Effector CD4-positive, alpha-beta T cell (primary cell): ENCODE data around the gene CEP164.

Source experiments
- DNase-seq: peaks from one replicate; pipeline ENCODE4 v3.0.0-alpha.2; 2020
- total RNA-seq: gene quantifications from one replicate; lab custom pipeline; 2026; lab: John Stamatoyannopoulos, UW

The CEP164 gene
- 103 reads per million, percentile 83 among the genes with 10 or more reads in this experiment for total RNA-seq

DNA sequence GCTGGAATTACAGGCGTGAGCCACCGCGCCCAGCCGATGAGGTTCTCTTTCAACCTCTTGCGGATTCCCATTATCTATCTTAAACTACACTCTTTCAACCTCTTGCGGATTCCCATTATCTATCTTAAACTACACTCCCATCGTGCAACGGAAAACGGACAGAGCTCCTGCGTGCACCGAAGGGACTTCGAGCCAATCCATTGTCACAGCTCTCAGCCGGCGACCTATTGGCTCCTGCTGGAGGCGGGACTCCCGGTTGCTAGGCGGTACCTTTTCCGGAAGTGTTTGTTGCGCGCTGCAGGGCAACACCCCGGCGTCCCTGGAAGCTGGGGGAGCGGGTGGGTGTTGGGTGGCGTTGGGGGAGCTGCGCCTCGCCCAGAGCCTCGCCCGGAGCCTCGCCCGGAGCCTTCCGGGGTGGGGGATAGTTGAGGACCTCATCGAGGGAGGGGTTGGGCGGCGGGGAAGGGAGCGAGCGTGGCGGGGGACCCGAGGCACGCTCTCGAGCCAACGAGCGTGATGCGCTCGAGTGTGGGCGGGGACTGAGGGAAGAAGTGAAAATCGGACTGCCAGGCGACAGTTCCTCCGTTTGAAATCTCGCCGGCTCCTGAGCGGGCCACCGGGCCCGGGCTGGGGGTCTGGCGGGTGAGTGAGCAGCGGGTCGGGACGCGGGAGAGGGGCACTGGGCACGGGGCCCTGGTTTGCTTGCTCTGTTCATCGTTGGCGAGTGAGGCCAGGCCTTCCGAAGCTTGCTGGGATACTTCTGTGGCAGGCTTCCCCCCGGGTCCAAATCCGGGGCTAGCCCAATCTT, at the start of gene CEP164:
TSS of gene CEP164 (plus strand) at position 288 of the 808 bp plus-strand sequence. CDS start 10,733 bp downstream, outside the sequence.
- DNase-seq: peak; percentile 92

DNA sequence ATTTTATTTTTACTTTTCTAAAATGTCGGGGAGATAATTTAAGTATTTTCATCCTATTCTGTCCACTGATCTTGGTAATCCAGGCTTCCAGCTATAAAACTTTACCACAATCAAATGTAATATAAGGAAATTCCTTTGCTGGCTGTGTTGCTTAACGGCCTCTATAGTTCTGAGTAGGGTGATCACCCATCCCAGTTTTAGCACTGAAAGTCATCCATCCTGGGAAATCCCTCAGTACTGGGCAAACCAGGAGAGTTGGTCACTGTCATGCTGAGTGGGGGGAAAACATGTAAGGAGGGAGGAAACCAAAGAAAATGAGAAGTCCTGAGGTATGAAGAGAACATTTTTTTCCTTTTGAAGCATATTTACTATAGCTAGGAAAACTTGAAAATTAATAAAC, 49.3 kb upstream of the CEP164 start:
- no peak for DNase-seq

DNA sequence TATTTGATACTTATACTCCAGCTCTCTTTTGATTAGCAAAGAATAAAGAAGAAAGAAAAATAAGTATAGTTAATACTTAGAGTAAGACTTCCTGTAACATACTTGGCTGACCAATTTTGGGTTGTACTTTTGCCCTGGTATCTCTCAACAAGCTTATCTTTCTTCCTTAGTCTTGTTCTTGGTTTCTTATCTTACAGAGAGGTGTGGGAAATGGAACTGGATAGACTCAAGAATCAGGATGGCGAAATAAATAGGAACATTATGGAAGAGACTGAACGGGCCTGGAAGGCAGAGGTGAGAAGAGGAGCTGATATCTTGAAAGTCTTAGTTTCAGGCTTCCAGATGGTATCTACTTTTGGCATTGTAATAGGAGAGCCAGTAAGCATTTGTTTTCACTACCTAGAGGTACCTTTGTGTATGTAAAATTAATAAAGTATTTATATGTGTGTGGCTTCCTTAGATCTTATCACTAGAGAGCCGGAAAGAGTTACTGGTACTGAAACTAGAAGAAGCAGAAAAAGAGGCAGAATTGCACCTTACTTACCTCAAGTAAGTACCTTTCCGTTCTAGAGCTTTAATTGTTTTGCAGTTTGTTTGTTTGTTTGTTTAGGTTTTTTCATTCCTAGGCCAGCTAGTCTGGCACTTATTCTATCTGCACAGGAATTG, 47.8 kb upstream of the CEP164 start:
- no peak for DNase-seq

DNA sequence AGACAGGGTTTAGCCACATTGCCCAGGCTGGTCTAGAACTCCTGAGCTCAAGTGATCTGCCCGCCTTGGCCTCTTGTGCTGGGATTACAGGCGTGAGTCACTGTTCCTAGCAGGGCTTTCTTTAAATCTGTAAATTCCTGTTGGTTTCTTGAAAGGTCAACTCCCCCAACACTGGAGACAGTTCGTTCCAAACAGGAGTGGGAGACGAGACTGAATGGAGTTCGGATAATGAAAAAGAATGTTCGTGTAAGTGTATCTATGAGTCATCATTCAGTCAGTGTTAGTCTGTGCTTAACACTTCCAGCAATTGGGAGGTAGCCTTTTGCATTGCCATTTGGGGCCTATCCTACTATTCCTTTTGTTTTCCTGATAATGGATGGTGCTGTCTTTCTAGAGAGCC, 46.5 kb upstream of the CEP164 start:
- no peak for DNase-seq

DNA sequence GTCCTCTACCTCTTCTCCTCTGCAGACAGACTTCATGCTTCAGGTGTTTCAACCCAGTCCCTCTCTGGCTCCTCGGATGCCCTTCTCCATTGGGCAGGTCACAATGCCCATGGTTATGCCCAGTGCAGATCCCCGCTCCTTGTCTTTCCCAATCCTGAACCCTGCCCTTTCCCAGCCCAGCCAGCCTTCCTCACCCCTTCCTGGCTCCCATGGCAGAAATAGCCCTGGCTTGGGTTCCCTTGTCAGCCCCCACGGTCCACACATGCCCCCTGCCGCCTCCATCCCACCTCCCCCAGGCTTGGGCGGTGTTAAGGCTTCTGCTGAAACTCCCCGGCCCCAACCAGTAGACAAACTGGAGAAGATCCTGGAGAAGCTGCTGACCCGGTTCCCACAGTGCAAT, 45.8 kb upstream of the CEP164 start:
- DNase-seq: no peak

DNA sequence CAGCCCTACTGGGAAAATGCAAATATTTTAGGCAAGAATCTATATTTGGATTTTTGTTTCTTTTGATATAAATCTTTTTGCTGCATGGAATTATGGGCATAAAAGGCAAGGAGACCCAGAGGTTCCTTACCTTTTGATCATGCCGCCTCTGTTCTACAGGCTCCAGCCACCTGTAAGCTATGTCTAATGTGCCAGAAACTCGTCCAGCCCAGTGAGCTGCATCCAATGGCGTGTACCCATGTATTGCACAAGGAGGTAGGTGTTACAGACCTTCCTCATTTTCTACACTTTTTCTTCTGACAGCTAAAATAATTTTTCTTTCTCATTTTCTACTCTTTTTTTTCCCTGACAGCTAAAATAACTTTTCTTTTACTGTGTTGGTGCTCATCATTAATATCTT, 44.7 kb upstream of the CEP164 start:
- DNase-seq: no peak

DNA sequence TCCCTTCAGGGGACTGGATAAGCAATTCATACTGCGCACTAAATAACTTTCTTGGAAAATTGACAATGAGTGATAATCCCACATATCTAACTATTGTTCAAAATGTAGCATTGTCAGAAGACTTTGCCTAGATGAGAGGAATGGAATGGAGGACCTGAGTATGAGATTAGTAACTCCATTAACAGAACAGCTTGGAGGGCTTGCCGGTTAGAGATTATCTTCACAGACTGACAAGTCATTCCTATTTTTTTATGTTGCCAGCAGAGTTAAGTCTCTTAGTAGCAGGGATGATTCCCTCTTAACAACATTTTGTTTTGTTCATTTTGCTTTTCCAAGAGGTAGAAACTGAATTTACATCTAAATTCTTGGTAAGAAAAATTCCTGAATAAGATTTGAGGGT, 43.6 kb upstream of the CEP164 start:
- DNase-seq: no peak

DNA sequence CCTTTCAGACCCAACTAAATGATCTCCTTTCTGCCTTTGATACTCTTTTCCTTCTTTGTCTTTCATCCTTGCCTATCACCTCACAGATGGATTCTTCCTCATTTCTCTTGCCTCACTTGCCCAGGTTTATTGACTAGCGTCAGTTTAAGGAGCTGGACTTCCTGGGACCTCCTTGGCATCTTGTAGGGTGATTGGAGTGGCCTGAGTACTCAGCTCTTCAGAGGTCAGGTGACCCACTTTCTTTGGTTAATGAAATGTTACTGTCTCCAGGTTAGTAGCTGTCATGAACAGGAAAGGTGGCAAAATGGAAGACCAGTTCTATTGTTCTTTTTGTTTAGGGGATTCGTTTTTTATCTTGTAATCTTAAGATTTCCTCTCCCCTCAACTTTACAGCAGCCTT, 41.1 kb upstream of the CEP164 start:
- no peak for DNase-seq

DNA sequence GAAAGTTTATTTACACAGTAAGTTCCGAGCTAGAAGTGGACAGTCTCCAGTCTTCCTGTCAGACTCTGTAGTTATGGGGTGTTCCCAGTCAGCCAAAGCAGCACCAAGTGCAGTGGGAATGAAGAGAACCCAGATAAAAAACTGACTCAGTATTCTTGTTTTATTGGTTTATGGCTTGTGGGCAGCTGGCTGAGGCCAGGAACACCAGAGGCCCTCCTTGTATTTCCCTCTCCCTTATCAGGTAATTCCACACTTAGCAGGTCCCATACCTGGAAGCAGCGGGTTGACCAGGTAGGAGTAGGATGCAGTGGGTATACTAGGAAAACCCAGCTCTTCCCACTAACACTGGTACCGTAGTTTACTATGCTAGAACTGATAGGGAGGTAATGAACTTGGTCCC, 40.0 kb upstream of the CEP164 start:
- DNase-seq: no peak

DNA sequence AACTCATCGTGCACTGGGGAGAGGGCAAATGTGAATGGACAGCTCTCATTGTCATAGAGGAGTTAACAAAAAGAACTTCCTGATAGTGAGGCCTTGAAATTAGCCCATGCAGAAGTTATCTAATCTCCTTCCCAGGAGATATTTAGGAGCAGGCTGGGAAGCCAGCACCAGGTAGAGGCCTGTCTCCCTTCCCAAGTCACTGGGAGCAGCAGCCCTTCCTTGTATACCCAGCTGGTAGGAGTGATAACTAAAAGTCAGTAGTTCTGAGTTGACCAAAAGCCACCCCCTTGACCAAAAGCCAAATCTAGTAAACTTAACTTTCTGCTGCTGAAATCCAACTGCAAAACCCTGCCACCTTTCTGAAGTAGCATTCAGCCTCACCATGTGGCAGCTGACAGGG, 37.9 kb upstream of the CEP164 start:
- no peak for DNase-seq

DNA sequence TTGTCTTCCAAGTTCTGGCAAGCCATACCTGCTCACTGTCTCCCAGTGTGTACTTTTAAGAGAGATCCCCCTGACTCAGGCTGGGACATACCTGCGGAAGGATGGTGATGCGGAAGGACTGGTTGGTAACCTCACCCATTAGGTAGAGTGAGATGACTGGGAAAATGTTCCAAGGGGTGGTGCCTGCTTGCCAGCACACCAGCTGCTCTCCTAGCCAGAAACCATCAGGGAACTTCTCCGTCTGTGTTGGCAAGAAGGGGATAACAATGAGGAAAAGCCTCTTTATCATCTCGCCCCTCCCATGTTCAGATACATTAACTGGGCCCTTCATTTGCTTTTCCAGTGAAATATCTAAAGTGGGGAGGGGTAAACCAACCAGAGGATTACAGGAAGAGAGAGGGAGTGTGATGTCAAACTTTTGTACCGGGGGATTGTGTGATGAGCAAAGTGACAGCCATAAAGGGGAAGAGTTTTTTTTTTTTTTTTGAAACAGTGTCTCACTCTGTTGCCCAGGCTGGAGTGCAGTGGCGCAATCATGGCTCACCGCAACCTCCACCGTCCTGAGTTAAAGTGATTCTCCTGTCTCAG, 36.8 kb upstream of the CEP164 start, which contains the start of gene BACE1-AS:
TSS of gene BACE1-AS (plus strand) at position 538 of the 588 bp plus-strand sequence.
- no peak for DNase-seq

DNA sequence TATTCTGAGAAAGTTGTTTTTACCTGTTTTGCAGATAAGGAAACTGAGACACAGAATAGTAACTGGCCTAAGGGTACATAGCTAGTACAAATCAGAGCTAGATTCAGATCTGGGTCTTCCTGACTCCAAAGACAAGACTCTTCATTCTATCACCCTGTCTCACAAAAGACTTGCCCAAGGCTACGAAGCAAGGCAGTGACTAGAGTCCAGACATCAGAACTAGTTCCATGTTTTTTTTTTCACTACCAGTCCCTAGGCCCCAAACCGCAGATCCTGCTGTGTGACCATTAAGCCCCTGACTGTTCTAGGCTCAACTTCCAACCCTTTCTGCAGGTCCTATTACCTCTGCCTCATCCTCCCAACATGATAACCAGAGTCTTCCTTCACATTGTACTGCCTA, 35.0 kb upstream of the CEP164 start:
- DNase-seq: no peak

DNA sequence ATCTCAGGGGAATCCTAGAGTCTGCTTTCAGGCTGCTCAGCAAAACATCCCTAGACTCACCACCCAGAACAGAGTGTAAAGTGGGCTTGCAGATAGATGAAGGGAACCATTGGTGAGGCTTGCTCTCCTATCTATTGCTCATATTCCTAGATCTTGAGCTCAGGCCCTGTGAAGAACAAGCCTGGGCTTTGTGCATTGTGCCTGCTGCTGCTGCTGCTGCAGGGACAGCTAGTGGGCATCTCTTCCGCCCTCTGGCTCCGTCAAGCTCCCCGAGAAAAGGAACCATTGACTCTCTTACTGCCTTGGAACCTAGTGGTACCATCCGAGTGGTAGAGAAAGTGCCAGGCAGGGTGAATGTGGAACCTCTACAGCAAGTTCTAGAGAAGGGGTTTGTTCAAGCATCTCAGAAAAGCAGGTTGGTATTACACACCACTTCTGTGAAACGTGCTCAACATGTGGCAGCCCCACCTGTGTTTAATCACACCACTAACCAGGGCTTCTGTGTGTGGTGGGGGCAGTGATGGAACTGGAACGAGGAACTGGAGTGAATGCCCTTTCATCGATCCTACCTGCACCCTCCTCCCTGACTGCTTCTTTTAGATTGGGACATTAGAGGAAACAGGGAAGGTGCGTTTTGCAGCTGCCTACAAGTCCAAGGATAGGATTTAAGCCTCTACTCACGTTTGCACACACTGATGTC, 32.1 kb upstream of the CEP164 start:
- no peak for DNase-seq

DNA sequence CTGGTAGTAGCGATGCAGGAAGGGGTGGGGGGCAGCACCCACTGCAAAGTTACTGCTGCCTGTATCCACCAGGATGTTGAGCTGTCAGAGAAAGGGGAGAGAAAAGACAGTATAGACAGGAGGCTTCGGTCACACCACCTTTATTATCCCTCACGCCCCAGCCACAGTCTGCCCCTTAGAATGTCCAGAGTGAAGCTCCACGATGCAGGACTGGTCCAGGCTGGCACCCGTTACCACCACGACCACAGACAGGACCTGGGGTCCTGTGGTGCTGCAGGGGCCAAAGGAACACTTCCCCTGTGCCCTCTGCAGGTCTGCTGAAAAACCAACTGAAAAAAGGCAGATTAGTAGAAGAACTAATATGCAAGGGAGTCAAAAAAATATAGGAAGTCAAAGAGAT, 30.8 kb upstream of the CEP164 start:
- DNase-seq: no peak

DNA sequence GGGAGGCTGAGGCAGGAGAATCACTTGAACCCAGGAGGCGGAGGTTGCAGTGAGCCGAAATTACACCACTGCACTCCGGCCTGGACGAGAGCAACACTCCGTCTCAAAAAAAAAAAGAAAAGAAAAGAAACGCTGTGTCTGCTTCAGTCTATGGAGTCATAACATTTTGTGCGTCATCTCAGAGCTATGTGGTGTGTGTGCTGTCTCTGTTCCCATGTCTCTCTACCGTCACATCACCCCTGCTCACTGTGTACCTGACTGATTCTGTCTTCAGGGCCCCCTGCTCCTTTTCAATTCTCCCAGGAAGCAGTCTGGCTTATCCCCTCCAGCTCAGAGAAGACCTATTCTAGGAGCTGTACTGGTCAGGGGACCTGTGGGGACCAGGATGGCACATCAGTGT, 29.5 kb upstream of the CEP164 start:
- DNase-seq: no peak

DNA sequence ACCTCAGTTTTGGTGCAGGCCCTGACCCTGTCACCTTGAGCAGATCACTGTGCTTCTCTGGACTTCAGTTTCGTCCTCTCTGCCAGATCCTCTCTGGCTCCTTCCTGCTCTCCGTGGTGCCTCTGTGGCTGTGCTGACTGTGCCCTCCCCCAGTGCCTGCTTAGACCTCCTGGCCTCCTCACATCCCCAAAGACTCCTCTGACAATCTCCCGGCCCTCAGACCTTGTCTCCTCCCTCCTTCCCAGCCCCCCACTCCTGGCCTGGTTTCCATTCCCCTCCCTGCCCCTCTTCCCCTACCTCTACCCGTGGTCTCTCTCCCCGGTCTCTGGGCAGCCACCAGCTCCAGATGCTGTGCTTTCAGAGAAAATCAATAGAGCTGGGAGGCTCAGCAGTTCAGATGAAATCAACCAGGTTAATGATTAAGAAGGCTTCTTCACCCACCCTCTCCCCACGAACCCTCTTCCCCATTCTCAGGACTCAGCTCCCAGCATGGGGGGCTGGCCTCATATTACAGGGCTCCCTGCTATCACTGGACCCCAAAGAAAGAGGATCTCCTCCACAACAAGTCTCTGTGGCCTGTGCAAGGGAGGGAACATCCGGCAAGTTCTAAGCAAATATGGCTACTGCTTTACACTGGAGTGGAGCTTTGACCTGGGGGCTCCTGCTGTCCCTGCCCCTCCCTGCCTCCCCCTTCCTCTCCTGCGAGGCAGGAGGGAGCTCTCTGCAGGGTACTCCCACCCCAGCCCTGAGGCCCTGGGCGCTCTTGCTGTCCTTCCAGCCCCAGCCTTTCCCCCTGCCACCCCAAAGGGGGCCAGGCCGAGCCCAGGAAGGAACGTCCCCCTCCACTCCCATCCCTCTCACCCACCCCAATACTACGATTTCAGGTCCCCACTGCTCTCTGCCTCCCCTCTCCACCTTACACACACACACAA, 28.0 kb upstream of the CEP164 start:
- no peak for DNase-seq

DNA sequence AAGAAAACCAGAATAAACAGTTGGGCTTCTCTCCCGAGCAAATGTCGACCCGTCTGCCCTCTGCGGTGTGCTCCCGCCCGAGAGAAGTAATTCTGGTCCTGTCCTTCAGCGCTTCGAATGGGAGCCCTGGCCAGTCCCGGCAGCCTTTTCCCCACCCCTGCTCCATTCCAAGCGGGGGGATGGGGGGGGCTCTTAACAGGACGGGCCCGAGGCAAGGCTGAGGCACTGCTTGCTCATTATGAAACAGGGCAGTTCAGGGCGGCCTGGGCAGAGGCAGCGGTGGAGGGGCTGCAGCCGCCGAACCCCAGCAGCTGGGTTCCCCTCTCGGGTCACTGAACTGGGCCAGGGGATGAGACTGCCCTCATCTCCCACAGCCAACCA, 27.4 kb upstream of the CEP164 start:
- no peak for DNase-seq

DNA sequence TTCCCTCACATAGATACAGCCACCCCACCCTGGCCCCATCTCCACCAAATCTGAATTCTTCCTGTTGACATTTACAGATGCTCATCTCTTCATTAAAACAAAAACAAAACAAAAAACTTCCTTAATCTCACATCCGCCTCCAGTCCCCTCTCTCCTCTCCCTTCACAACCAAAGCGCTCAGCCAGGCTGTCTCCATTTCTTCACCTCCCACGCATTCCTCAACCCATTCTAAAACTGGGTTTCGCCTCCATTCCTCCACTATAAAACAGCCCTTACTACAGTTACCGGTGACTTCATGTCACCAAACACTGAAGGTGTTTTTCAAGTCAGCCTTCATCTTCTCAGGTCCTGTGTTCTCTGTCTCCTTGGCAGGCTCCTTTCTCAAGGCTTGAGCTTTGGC, 26.9 kb upstream of the CEP164 start:
- DNase-seq: no peak

DNA sequence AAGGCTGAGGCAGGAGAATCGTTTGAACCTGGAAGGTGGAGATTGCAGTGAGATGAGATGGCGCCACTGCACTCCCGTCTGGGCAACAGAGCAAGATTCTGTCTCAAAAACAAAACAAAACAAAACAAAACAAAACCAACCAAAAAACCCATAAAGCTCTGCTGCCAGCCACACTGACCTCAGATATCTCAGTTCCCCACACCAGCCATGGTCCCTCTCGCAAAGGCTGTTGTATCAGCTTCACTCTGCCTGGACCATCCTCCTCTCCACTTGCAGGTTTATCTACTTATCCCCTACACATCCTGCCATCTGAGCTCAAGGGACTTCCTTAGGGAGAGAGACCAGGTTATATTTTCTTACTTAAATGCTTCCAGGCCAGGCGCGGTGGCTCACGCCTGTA, 25.4 kb upstream of the CEP164 start:
- DNase-seq: no peak

DNA sequence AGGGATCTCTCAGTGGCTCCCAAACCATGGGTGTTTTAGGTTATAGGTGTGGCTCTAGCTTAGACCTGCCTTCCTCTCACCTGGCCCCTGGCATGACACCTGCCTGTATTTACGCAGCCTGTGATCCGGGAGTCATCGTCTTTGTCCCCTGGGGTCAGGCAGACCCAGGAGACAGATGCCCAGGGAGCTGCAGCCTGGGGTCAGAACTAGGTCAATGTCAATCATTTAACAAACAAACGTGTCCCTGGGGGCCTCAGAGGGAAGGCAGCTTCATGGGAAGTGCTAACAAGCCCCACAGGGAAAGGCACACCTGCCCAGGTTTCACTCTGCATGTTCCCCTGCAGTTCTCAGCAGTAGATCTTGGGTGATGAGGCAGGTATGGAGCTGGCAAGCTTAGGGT, 24.6 kb upstream of the CEP164 start:
- DNase-seq: no peak

DNA sequence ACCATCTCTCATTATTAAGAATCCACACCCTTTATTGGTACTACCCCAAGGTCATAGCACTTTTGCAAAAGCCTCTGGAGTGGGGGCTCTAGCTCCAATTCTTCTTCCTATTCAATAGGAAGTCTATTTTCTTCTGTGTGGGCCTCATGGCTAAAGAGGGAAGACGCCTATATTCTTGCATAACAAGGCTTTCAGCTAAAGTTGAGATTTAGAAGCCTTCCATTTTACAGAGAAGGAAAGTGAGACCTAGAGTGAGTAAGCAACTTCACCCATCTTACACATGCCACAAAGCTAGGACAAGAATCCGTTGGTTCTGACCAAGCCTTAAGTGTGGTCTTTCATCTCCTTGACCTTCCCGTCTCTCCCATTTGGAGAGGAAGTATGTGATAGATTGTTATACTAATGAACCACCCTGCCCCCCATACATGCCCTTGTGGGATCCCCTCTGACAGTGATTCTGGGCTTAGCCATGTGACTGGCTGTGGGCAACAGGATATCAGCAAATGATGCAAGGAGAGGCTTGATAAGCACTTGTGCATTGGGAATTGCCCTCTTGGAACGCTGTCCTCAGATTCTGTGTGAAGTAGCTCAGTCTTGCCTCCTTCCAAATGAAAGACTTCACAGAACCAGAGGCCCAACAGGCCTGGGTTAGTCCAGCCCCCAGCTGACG, 23.9 kb upstream of the CEP164 start:
- DNase-seq: no peak

DNA sequence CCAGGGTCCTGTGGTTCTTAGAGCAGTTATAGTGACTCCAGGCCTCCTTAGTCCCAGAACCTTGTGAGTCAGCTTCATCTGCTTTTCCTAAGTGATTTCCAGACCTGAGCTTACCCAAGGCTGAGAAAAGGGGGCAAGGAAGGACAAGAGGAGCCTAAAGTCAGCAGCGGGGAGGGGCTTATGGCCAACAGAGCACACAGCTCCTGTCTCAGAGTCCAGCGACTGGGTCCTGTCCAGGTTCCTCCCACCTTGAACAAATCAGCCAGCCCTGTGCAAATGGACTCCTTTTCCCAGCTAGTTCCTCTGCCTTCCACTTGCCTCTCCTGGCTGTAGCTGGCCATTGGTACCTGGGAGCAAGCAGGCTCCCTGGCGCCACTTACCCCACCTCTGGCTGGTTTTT, 22.5 kb upstream of the CEP164 start:
- no peak for DNase-seq
